HG02571 (cell line): ENCODE measurements around the gene POGLUT3.

Experiments
- ATAC-seq: cut with Tn5 transposase; IDR thresholded peaks from one replicate; pipeline ENCODE4 v1.9.1; 2021; ENCODE audit warnings: mild to moderate bottlenecking, moderate library complexity; ENCODE audit not compliant: unreplicated experiment

POGLUT3 gene

GRCh38 chr11:108500721-108501120 is 2.5 kb upstream of the POGLUT3 start:
- ATAC-seq, result no peak

- ATAC-seq, result no peak
These were observed 2.0 kb upstream of the POGLUT3 start for GRCh38 chr11:108500169-108500568.

- no peak for ATAC-seq
These were observed 728 bp upstream of the POGLUT3 start for GRCh38 chr11:108498816-108499408.

DNA sequence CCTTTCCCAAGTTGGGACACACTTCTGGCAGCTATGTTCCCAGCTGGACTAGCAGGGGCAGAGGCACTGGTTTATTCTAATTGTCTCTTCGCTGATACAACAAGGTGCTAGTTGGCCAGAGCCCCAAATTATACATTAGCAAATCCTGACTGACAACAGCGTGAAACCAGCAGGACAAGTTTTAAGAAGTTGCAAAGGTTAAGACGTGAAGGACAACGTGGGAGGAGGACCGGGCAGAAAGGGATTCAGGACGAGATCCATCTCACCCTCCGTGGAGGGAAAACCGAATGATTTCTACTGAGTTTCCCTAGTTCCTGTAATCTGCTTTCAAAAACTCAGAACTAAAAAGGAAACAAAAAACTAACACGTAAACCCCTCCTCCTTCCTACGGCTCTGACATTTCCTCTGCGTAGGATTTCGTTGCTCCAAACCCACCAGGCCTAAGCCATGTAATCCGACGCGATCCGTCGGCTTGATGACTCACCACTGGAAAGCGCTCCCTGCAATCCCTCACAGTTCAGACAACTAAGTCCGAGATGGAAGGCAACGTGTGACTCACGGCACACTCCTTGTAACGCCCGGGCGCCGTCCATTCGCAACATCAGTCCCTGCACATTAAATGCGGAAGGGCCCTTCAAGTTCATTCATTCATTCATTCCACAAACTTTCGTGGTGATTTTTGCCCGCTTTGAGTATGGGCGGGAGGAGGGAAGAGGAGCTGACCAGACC is 703 bp downstream of the POGLUT3 start:
- peak; percentile 66 for ATAC-seq

DNA sequence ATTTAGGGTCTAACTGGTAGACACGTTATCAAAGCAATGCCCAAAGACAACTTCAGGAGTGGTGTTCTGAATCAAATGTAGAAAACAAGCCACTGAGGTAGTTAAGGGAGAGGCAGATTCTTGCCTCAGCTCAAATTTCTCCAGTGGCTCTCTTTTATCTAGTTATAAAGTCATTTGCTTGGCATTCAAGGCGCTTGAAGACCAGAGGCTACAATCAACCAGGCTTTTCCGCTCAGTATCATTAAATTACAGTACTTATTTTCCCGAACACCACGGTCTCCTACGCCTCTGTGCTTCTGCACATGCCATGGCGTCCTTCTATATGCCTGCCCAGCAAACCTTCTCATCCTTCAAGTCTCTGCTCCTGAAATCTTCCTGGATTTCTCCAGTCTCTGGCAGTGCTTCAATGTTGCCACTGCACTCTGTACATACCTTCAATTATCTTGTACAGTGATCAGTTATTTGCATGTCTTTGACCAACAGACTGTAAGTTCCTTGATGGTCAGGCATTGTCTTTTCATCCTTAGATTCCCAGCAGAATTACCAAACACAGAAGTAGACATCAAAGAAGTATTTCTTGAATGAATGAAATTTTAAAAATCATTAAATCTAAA is 1.4 kb downstream of the POGLUT3 start:
- ATAC-seq, result no peak

GRCh38 chr11:108495326-108495725 is 2.9 kb downstream of the POGLUT3 start:
- ATAC-seq, result no peak

- no peak for ATAC-seq
These were observed 4.0 kb downstream of the POGLUT3 start for GRCh38 chr11:108494182-108494581.

GRCh38 chr11:108491936-108492335 is 6.2 kb downstream of the POGLUT3 start:
- no peak for ATAC-seq

GRCh38 chr11:108486828-108487227 is 11.4 kb downstream of the POGLUT3 start:
- no peak for ATAC-seq

DNA sequence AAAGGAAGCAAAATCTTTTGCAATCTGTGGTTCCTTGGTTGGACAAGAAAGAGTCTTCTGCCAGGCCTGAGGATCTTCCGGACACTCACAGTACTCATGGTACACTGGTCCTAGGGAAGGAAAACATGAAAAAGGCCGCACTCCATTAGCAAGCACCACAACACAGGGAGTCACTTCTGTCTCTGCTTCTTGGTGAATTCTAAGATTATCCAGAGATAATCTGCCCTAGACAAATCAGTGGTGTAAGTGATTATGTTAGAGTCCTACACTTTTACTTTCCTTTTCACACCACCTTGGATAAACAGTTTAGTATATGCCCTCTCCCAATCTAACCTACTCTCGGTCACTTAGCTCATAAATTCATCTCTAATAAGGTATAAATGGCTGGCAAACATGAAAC is 11.9 kb downstream of the POGLUT3 start:
- no peak for ATAC-seq

DNA sequence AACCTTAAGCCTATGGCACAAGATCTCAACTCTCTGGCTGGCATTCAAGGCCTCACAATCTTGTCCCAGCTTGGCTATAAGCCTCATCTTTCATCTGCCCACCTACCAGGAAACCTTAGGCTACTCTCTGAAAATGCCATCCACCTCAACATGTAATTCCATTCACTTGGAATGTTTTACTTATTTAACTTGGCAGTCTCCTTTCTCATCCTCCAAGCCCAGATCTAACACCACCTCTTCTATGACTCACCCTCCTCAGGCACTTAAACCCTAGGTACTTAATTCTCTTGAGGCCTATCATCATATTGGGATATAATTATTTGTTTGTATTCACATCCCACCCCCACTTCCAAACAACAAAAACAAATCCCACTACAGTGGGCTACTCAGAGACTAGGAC is 15.0 kb downstream of the POGLUT3 start:
- ATAC-seq, result no peak

DNA sequence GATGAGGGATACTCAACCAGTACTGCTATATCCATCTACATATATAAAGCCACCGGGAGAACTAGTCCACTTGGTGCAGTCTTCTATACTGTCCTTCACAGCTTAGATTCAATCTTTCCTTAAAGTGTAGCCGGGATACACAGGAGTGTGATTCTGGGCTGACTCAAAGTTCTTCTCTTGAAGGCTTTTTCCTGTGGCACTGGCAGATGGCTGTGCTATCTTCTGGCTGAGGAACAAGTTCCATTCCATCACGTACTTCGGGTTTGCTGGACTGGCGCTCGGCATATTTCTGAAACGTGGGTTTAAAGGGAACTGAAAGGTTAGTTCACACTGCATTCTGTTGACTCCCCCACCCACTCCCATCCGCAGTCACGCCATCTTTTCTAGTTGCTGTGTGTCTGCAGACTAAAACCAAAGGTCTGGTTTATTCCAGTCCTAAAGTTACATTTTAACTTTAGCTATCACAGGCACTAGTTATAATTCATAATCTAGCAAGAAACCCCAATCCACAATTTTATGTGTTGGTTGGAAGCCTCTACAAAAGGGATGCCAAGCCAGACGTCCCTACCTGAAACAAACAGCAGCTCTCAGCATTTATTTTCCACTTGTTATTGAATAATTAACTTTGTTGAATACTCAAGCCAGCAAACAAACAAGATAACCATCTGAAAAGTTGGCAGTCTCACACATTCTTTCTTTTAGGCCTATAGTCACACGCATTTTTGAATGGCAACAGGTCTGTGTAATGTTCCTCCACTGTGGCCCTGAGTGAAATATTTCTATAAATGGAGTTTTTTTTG is 23.3 kb downstream of the POGLUT3 start:
- ATAC-seq, result no peak

GRCh38 chr11:108472681-108473080 is 25.5 kb downstream of the POGLUT3 start:
- no peak for ATAC-seq

DNA sequence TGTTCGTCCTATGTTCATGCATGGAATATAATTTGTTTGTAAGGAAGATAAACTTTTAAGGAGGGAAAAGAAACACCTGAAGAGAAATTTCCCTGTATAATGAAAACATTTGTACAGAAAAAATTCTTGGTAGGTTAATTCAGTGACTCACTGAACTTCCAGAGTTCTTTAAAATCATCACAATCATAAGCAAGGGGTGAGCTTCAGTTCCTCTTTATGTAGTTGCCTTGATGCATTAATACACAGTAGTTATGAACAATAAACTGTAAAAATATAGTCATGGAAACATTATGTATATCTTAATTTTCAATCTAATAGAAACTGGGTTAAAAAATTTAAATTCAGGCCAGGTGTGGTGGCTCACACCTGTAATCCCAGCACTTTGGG is 29.7 kb downstream of the POGLUT3 start:
- ATAC-seq, result no peak

GRCh38 chr11:108467091-108467823 is 30.9 kb downstream of the POGLUT3 start, which contains the start of gene C11orf65:
Gene C11orf65, minus strand, starts transcription at chr11:108467529. Its CDS starts 5,970 bp downstream, at chr11:108461559.
- ATAC-seq, result peak; percentile 99

- ATAC-seq, result no peak
These were observed 31.8 kb downstream of the POGLUT3 start for GRCh38 chr11:108466405-108466804.

DNA sequence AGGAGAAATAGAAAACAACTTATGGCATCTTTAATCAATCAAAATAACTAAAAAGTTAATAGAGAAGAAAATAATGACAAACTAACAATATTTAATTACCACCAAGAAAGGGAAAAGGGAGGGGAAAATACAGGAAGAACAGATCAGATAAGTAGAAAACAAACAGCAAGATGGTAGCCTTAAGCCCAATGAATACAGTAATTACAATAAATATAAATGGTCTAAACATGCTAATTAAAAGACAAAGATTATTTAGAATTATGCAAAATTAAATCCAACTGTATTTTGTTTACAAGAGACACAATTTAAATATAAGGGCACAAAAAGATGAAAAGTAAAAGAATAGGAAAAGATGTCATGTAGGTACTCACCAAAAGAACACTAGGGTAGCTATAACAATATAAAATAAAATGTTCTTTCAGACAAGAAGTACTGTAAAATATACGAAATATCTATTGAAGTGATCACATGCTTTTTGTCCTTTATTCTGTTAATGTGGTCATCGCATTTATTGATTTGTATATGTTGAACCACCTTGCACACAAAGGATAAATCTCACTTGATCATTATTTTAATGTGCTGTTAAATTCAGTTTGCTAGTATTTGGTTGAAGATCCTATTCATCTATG is 44.9 kb downstream of the POGLUT3 start:
- ATAC-seq, result no peak
